Measurements from ENCODE around the gene USP17L30. TPM values are rescaled to one million over a fixed set of nuclear protein-coding genes. Genes with fewer than 3 reads are reported as not detected.

Gene USP17L30
- total RNA-seq, 120 experiments from 2014 or later, result not detected

Other genes starting within 250 kb of the USP17L30 start
- gene FAM90A26, start 192.7 kb upstream of the USP17L30 start, total RNA-seq, result under 1 TPM in 2 of 120 experiments, not detected in 118; 0.19 to 0.24 TPM
- gene USP17L10, start 152.5 kb upstream of the USP17L30 start, total RNA-seq, result not detected
- gene USP17L11, start 147.7 kb upstream of the USP17L30 start, total RNA-seq, result under 1 TPM in 1 of 120 experiments, not detected in 119; 0.28 TPM
- not detected for gene USP17L12, start 143.0 kb upstream of the USP17L30 start, total RNA-seq
- not detected for gene USP17L13, start 138.2 kb upstream of the USP17L30 start, total RNA-seq
- gene USP17L15, start 128.7 kb upstream of the USP17L30 start, total RNA-seq, result not detected
- not detected for gene USP17L17, start 119.2 kb upstream of the USP17L30 start, total RNA-seq
- not detected for gene USP17L18, start 114.5 kb upstream of the USP17L30 start, total RNA-seq
- not detected for gene USP17L19, start 109.8 kb upstream of the USP17L30 start, total RNA-seq
- under 1 TPM in 1 of 120 experiments, not detected in 119; 0.24 TPM for gene USP17L20, start 105.0 kb upstream of the USP17L30 start, total RNA-seq
- not detected for gene USP17L21, start 100.3 kb upstream of the USP17L30 start, total RNA-seq
- not detected for gene USP17L22, start 95.5 kb upstream of the USP17L30 start, total RNA-seq
- not detected for gene USP17L24, start 38.0 kb upstream of the USP17L30 start, total RNA-seq
- gene USP17L25, start 33.2 kb upstream of the USP17L30 start, total RNA-seq, result not detected
- gene USP17L26, start 28.5 kb upstream of the USP17L30 start, total RNA-seq, result not detected
- gene USP17L5, start 23.7 kb upstream of the USP17L30 start, total RNA-seq, result not detected
- not detected for gene USP17L27, start 19.0 kb upstream of the USP17L30 start, total RNA-seq
- not detected for gene USP17L28, start 14.2 kb upstream of the USP17L30 start, total RNA-seq
- gene USP17L29, start 9.5 kb upstream of the USP17L30 start, total RNA-seq, result not detected
- not detected for gene DEFB131A, start 81.3 kb downstream of the USP17L30 start, total RNA-seq